ENCODE results near the gene DNAJC1. TPM values are rescaled to one million over a fixed set of nuclear protein-coding genes. Genes with fewer than 3 reads are reported as not detected.
A peak's percentile ranks its signal among the peaks of the same experiment; 100 is the strongest.
"Not testable (repeated sequence)": the region's sequence is repeated elsewhere in the genome, so short reads cannot be mapped to it uniquely, and the experiment has no call there.

The DNAJC1 gene
- total RNA-seq, 1 experiment from 2014 or later: 3.2 TPM

DNA sequence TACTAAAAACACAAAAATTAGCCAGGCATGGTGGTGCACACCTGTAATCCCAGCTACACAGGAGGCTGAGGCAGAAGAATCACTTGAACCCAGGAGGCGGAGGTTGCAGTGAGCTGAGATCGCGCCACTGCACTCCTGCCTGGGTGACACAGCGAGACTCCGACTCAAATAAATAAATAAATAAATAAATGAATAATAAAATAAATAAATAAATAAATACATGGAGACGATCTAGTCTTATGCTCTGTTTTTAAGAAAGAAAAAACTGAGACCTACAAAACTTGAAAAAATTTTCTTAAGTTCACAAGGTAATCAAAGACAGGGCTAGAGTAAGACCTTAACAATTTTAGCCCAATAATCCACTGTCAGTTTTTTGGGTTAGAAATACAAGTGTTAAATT is 181.3 kb downstream of the DNAJC1 start:
- not testable (repeated sequence) for DNase-seq; H3K4me2 ChIP-seq (ENCODE audit: low read depth, low read length, poor library complexity, severe bottlenecking); H3K79me2 ChIP-seq (ENCODE audit: low read length); H3K9me3 ChIP-seq (ENCODE audit: low read length); H2AFZ ChIP-seq (ENCODE audit: low read length); H3K4me1 ChIP-seq (ENCODE audit: low read length); H3K36me3 ChIP-seq (ENCODE audit: insufficient read depth, low read length); H3K27me3 ChIP-seq (ENCODE audit: low read length); H3K9ac ChIP-seq (ENCODE audit: low read length); H4K20me1 ChIP-seq (ENCODE audit: insufficient read depth, low read depth, low read length); H3K9me2 ChIP-seq (replicated peaks; ENCODE audit: insufficient read depth, low read length); H3K4me3 ChIP-seq (ENCODE audit: low read length); H3K27ac ChIP-seq (ENCODE audit: low read length)

DNA sequence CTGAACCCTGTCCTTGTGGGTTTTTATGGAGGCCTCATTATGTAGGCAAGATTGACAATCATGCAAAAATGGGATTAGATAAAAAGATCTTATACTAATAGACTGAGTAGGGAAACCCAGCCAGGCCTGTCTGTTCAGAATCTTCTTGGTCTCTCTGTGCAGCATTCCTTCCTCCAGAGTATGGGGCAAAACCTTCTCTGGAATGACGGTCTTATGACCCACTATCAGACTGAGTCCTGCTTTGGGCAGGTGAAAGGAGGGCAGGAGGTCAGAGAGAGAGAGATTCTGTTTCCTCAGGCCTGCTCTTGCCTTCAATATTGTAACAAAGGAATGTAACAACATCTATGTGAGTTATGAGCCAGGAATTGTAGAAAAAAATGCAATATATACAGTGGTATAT is 182.6 kb downstream of the DNAJC1 start:
- no peaks in the 10 kb centered on the region for H3K9me3 ChIP-seq (ENCODE audit: low read length)
- H3K4me3 ChIP-seq (ENCODE audit: low read length): no peak overlapping the region
- H3K79me2 ChIP-seq (ENCODE audit: low read length): no peaks in the 10 kb centered on the region
- no peak overlapping the region for H3K27ac ChIP-seq (ENCODE audit: low read length)
- DNase-seq: no peak
- H3K4me1 ChIP-seq (ENCODE audit: low read length): no peaks in the 10 kb centered on the region
- no peak overlapping the region for H3K9ac ChIP-seq (ENCODE audit: low read length)
- H3K9me2 ChIP-seq (replicated peaks; ENCODE audit: insufficient read depth, low read length): no peaks in the 10 kb centered on the region
- no peaks in the 10 kb centered on the region for H4K20me1 ChIP-seq (ENCODE audit: insufficient read depth, low read depth, low read length)
- no peak overlapping the region for H2AFZ ChIP-seq (ENCODE audit: low read length)
- no peaks in the 10 kb centered on the region for H3K36me3 ChIP-seq (ENCODE audit: insufficient read depth, low read length)
- H3K4me2 ChIP-seq (ENCODE audit: low read depth, low read length, poor library complexity, severe bottlenecking): no peak overlapping the region
- no peaks in the 10 kb centered on the region for H3K27me3 ChIP-seq (ENCODE audit: low read length)

DNA sequence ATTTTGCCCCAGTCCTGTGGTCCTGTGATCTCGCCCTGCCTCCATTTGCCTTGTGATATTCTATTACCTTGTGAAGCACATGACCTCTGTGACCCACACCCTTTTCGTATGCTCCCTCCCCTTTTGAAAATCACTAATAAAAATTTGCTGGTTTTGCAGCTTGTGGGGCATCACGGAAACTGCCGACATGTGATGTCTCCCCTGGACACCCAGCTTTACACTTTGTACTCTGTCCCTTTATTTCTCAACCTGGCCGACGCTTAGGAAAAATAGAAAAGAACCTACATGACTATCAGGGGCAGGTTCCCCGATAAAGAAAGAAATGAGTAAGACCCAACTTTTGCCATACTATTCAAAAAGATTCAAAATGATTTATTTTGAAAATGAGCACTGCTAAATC is 185.1 kb downstream of the DNAJC1 start:
- H3K4me2 ChIP-seq (ENCODE audit: low read depth, low read length, poor library complexity, severe bottlenecking); H2AFZ ChIP-seq (ENCODE audit: low read length); H3K9me3 ChIP-seq (ENCODE audit: low read length); H3K9ac ChIP-seq (ENCODE audit: low read length); H3K79me2 ChIP-seq (ENCODE audit: low read length); DNase-seq; H4K20me1 ChIP-seq (ENCODE audit: insufficient read depth, low read depth, low read length); H3K27ac ChIP-seq (ENCODE audit: low read length); H3K27me3 ChIP-seq (ENCODE audit: low read length); H3K4me1 ChIP-seq (ENCODE audit: low read length); H3K4me3 ChIP-seq (ENCODE audit: low read length); H3K9me2 ChIP-seq (replicated peaks; ENCODE audit: insufficient read depth, low read length); H3K36me3 ChIP-seq (ENCODE audit: insufficient read depth, low read length): not testable (repeated sequence)

DNA sequence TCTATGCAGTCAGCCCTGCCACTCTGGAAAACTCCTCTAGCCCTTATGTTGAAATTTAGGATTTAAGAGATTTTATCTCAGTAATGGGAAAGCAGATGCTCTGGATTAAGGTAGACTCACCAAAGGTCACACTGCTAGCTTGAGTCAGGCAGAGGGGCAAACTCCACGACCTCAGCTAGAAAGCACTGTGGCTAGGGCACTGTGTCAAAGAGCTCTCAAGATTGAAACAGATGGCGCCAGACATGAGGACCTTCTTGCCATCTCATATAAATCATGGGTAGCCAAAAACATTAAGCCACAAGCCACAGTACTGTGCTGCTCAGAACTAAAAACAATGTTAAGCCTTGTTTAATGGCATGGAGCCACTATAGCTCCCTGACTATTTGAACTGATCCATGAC is 188.7 kb downstream of the DNAJC1 start:
- Histone ChIP-seq H3K9ac (ENCODE audit: low read length) (no peak overlapping the region), H3K36me3 (ENCODE audit: insufficient read depth, low read length) (no peaks in the 10 kb centered on the region), H3K27ac (ENCODE audit: low read length) (no peak overlapping the region), H2AFZ (ENCODE audit: low read length) (no peak overlapping the region), H3K4me3 (ENCODE audit: low read length) (no peak overlapping the region), H4K20me1 (ENCODE audit: insufficient read depth, low read depth, low read length) (no peaks in the 10 kb centered on the region), H3K79me2 (ENCODE audit: low read length) (no peaks in the 10 kb centered on the region), H3K4me2 (ENCODE audit: low read depth, low read length, poor library complexity, severe bottlenecking) (no peak overlapping the region), H3K4me1 (ENCODE audit: low read length) (peaks cover 7% of the 10 kb centered on the region), H3K9me2 (replicated peaks; ENCODE audit: insufficient read depth, low read length) (no peaks in the 10 kb centered on the region), H3K9me3 (ENCODE audit: low read length) (no peaks in the 10 kb centered on the region), H3K27me3 (ENCODE audit: low read length) (no peaks in the 10 kb centered on the region)
- DNase-seq: no peak

DNA sequence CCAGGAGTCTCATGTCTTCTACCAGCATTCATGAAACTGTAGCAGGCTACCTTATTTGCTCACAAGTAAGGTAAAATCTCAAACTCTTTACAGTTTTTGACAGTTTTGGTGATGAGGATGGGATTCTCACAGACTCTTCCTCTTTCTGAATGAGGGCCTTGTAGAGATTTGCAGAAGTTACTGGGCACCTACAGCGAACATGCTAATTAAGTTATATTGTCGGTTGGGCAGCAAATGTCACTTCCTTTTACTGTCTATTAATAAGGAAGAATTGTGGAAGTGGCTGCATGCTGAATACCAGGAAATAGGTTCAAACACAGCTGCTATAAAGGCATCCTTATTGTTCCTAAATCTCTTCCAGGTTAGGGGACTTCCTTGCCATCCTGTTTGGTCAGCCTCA is 189.6 kb downstream of the DNAJC1 start:
- Histone ChIP-seq H2AFZ (ENCODE audit: low read length) (no peak overlapping the region), H3K9me3 (ENCODE audit: low read length) (no peaks in the 10 kb centered on the region), H3K9ac (ENCODE audit: low read length) (no peak overlapping the region), H3K79me2 (ENCODE audit: low read length) (no peaks in the 10 kb centered on the region), H3K4me2 (ENCODE audit: low read depth, low read length, poor library complexity, severe bottlenecking) (no peak overlapping the region), H3K36me3 (ENCODE audit: insufficient read depth, low read length) (no peaks in the 10 kb centered on the region), H3K4me1 (ENCODE audit: low read length) (peaks cover 7% of the 10 kb centered on the region), H3K27me3 (ENCODE audit: low read length) (no peaks in the 10 kb centered on the region), H3K4me3 (ENCODE audit: low read length) (no peak overlapping the region), H3K9me2 (replicated peaks; ENCODE audit: insufficient read depth, low read length) (no peaks in the 10 kb centered on the region), H3K27ac (ENCODE audit: low read length) (no peak overlapping the region), H4K20me1 (ENCODE audit: insufficient read depth, low read depth, low read length) (no peaks in the 10 kb centered on the region)
- peak; percentile 52 for DNase-seq

DNA sequence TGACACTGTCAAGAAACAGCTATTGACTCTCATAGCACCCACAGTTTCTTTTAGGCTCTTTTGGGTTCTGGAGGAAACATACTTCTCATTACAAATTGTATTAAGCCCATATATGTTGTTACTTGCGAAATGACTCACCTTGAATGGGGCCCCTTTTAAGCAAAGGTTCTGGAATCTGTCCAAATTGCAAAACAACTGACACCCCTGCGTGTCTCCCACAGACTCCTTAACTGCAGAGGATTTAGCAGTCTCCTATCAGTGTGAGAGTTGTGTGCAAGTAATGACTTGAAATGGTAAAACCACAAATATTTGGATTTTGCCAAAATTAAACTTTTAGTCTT is 192.3 kb downstream of the DNAJC1 start:
- no peak overlapping the region for H3K4me2 ChIP-seq (ENCODE audit: low read depth, low read length, poor library complexity, severe bottlenecking)
- H3K4me3 ChIP-seq (ENCODE audit: low read length): no peak overlapping the region
- H3K9me2 ChIP-seq (replicated peaks; ENCODE audit: insufficient read depth, low read length): no peaks in the 10 kb centered on the region
- H3K79me2 ChIP-seq (ENCODE audit: low read length): no peaks in the 10 kb centered on the region
- DNase-seq: no peak
- H3K9ac ChIP-seq (ENCODE audit: low read length): no peak overlapping the region
- H3K36me3 ChIP-seq (ENCODE audit: insufficient read depth, low read length): no peaks in the 10 kb centered on the region
- no peak overlapping the region for H2AFZ ChIP-seq (ENCODE audit: low read length)
- H3K9me3 ChIP-seq (ENCODE audit: low read length): no peaks in the 10 kb centered on the region
- no peak overlapping the region for H3K27ac ChIP-seq (ENCODE audit: low read length)
- no peaks in the 10 kb centered on the region for H3K27me3 ChIP-seq (ENCODE audit: low read length)
- H3K4me1 ChIP-seq (ENCODE audit: low read length): peaks cover 11% of the 10 kb centered on the region
- H4K20me1 ChIP-seq (ENCODE audit: insufficient read depth, low read depth, low read length): no peaks in the 10 kb centered on the region

DNA sequence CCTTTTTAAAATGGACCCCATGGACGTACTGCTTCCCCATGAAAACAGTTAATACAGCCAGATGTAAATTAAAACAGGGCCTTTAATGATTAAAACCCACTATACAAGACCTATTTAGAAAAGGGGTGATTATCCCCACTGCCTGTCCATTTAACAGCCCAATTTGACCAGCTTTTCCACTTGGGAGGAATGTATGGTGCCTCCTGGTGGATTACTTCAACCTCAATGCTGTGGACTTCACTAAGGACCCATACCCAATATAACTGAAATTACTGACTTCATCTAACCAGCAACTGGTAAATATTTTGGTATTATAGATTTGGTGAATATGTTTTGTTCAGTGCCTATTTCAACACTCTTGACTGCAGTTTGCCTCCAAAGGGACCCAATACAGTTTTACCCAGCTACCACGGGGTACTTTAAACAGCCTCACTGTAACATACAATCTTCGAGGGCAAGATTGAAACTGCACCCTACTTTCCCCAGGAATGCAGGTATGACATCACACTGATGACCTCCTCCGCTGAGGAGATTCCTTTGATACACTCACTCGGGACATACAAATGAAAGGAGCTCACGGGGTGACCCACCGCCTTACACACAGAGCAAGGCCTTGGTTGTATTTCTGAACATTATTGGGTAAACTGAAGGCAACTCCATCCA is 192.8 kb downstream of the DNAJC1 start:
- Histone ChIP-seq H3K9me2 (replicated peaks; ENCODE audit: insufficient read depth, low read length) (no peaks in the 10 kb centered on the region), H3K4me1 (ENCODE audit: low read length) (peaks cover 11% of the 10 kb centered on the region), H3K9ac (ENCODE audit: low read length) (no peak overlapping the region), H2AFZ (ENCODE audit: low read length) (no peak overlapping the region), H3K4me3 (ENCODE audit: low read length) (no peak overlapping the region), H3K4me2 (ENCODE audit: low read depth, low read length, poor library complexity, severe bottlenecking) (no peak overlapping the region), H3K27ac (ENCODE audit: low read length) (no peak overlapping the region), H3K79me2 (ENCODE audit: low read length) (no peaks in the 10 kb centered on the region), H3K27me3 (ENCODE audit: low read length) (no peaks in the 10 kb centered on the region), H3K36me3 (ENCODE audit: insufficient read depth, low read length) (no peaks in the 10 kb centered on the region), H4K20me1 (ENCODE audit: insufficient read depth, low read depth, low read length) (no peaks in the 10 kb centered on the region), H3K9me3 (ENCODE audit: low read length) (no peaks in the 10 kb centered on the region)
- no peak for DNase-seq

DNA sequence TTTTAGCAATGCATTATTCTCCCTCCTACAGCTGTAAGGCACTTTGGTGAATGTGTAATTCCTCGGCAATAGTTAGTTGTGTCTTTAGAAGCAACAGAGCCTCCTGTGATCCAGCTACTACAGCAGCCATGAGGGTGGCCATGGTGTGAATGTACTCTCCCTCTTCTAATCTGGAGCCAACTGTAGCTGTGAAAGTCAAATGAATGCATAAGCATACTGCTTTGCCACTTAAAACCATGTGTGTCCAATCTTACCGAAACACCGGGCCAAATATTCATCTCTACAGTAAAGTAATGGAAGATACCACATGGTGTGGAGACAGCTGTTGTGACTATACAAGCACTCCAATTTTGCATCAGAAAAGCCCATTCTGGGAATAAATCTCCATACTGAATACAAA is 195.0 kb downstream of the DNAJC1 start:
- Histone ChIP-seq H3K9ac (ENCODE audit: low read length) (no peak overlapping the region), H3K9me2 (replicated peaks; ENCODE audit: insufficient read depth, low read length) (no peaks in the 10 kb centered on the region), H3K27ac (ENCODE audit: low read length) (no peak overlapping the region), H4K20me1 (ENCODE audit: insufficient read depth, low read depth, low read length) (no peaks in the 10 kb centered on the region), H3K27me3 (ENCODE audit: low read length) (no peaks in the 10 kb centered on the region), H3K4me1 (ENCODE audit: low read length) (peaks cover 4% of the 10 kb centered on the region), H2AFZ (ENCODE audit: low read length) (no peak overlapping the region), H3K79me2 (ENCODE audit: low read length) (no peaks in the 10 kb centered on the region), H3K4me2 (ENCODE audit: low read depth, low read length, poor library complexity, severe bottlenecking) (no peak overlapping the region), H3K4me3 (ENCODE audit: low read length) (no peak overlapping the region), H3K9me3 (ENCODE audit: low read length) (no peaks in the 10 kb centered on the region), H3K36me3 (ENCODE audit: insufficient read depth, low read length) (no peaks in the 10 kb centered on the region)
- no peak for DNase-seq

DNA sequence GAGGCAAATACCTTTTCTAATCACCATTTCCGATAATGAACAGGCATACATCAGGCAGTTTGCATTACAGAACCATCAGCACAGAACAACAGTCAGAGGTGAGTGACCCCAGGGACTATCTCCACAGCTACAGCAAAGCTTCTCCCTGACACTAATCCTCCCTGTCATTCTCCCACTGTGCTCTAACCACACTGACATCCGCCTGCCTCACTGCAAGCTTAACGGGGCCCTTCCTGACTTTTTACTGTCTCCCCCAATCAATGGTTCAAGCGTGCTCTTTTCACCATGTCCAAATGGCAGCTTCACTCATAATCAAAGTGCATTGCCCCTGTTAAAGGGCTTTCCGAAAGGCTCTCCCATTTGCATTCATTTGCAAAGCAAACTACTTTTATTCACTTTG is 196.3 kb downstream of the DNAJC1 start:
- Histone ChIP-seq H2AFZ (ENCODE audit: low read length) (no peak overlapping the region), H3K4me2 (ENCODE audit: low read depth, low read length, poor library complexity, severe bottlenecking) (no peak overlapping the region), H3K4me3 (ENCODE audit: low read length) (no peak overlapping the region), H3K9me2 (replicated peaks; ENCODE audit: insufficient read depth, low read length) (no peaks in the 10 kb centered on the region), H3K36me3 (ENCODE audit: insufficient read depth, low read length) (no peaks in the 10 kb centered on the region), H3K9ac (ENCODE audit: low read length) (no peak overlapping the region), H3K9me3 (ENCODE audit: low read length) (no peaks in the 10 kb centered on the region), H3K27ac (ENCODE audit: low read length) (no peak overlapping the region), H4K20me1 (ENCODE audit: insufficient read depth, low read depth, low read length) (no peaks in the 10 kb centered on the region), H3K79me2 (ENCODE audit: low read length) (no peaks in the 10 kb centered on the region), H3K4me1 (ENCODE audit: low read length) (peaks cover 4% of the 10 kb centered on the region), H3K27me3 (ENCODE audit: low read length) (no peaks in the 10 kb centered on the region)
- no peak for DNase-seq

All from Karpas-422 (cell line).